H54 (cell line): ENCODE results near the gene MEDAG.

ENCODE experiments used
- DNase-seq: peaks from one replicate; pipeline ENCODE4 v3.0.0; 2011; ENCODE audit warnings: low spot score, mixed read lengths; ENCODE audit not compliant: insufficient read length
- FAIRE-seq: peaks from 3 replicates; lab custom pipeline; 2011; peaks lifted over from hg19 to GRCh38; lab: Jason Lieb, UNC
- POLR2A ChIP-seq: IDR thresholded peaks from 2 replicates; pipeline ENCODE4 v1.6.1; 2011; ENCODE audit warnings: low read depth, mild to moderate bottlenecking, low read length

The MEDAG gene

GRCh38 chr13:30869491-30869890 lies 36.6 kb upstream of the MEDAG start:
- no peak for FAIRE-seq
- no peak for DNase-seq

GRCh38 chr13:30870049-30870884 lies 35.8 kb upstream of the MEDAG start:
- peak; percentile 48 for FAIRE-seq
- peak; percentile 30; the same call in 1 of the 2 replicates for TF ChIP-seq POLR2A

More at GRCh38 chr13:30869491-30869890, 36.6 kb upstream of the MEDAG start:
- TF ChIP-seq POLR2A: no peak

GRCh38 chr13:30870916-30871587 lies 35.0 kb upstream of the MEDAG start:
- TF ChIP-seq POLR2A: peak; percentile 45; the same call in 1 of the 2 replicates
- DNase-seq (no peak), FAIRE-seq (no peak)

More at GRCh38 chr13:30870049-30870884, 35.8 kb upstream of the MEDAG start:
- DNase-seq: no peak

- FAIRE-seq: no peak
- TF ChIP-seq POLR2A: no peak
- DNase-seq: no peak
Observed at GRCh38 chr13:30871588-30872275, 34.3 kb upstream of the MEDAG start.

GRCh38 chr13:30872276-30872594 lies 33.8 kb upstream of the MEDAG start:
- TF ChIP-seq POLR2A: no peak
- FAIRE-seq (no peak), DNase-seq (no peak)

GRCh38 chr13:30872685-30873461 lies 33.2 kb upstream of the MEDAG start:
- no peak for FAIRE-seq
- no peak for TF ChIP-seq POLR2A
- peak; percentile 52 for DNase-seq

GRCh38 chr13:30873499-30873898 lies 32.6 kb upstream of the MEDAG start:
- TF ChIP-seq POLR2A: no peak
- FAIRE-seq (no peak), DNase-seq (no peak)

GRCh38 chr13:30874111-30874510 lies 32.0 kb upstream of the MEDAG start:
- DNase-seq (no peak), FAIRE-seq (no peak)
- no peak for TF ChIP-seq POLR2A

GRCh38 chr13:30874561-30874960 lies 31.5 kb upstream of the MEDAG start:
- TF ChIP-seq POLR2A: no peak
- DNase-seq (no peak), FAIRE-seq (no peak)

GRCh38 chr13:30877335-30877734 lies 28.7 kb upstream of the MEDAG start:
- TF ChIP-seq POLR2A: no peak
- DNase-seq (no peak), FAIRE-seq (no peak)

GRCh38 chr13:30880151-30880855 lies 25.8 kb upstream of the MEDAG start:
- no peak for FAIRE-seq
- TF ChIP-seq POLR2A: no peak
- DNase-seq: no peak

GRCh38 chr13:30880856-30881155 lies 25.3 kb upstream of the MEDAG start:
- TF ChIP-seq POLR2A: no peak
- DNase-seq (no peak), FAIRE-seq (peak; percentile 91)

GRCh38 chr13:30881191-30881651 lies 24.9 kb upstream of the MEDAG start:
- DNase-seq (no peak), FAIRE-seq (no peak)
- TF ChIP-seq POLR2A: no peak
